PC-3 (cell line): ENCODE results near the gene CCDC184. TPM values are rescaled to one million over a fixed set of nuclear protein-coding genes. Genes with fewer than 3 reads are reported as not detected.
A peak's percentile ranks its signal among the peaks of the same experiment; 100 is the strongest.

Source experiments
- ATAC-seq: fragments of 200-7000 bp; cut with Tn5 transposase; 2 replicates; pipeline ENCODE4 v1.9.1; 2020; ENCODE audit warnings: mild to moderate bottlenecking, moderate library complexity
- BruUV-seq: library from RNA; stranded (reverse); fragments of 400-500 nt; replicated peaks from 2 replicates; lab custom pipeline; 2021; lab: Mats Ljungman, UMichigan
- CTCF ChIA-PET: fragments of 300-600 bp; sonication (Branson Sonifier 250); formaldehyde crosslinking; loops from one replicate; lab custom pipeline; 2022; ENCODE audit warnings: antibody characterized with exemption; lab: Charles Lee
- POLR2A ChIA-PET: fragments of 300-600 bp; sonication (Branson Sonifier 250); formaldehyde crosslinking; loops from one replicate; lab custom pipeline; 2022; ENCODE audit warnings: antibody characterized with exemption; ENCODE audit not compliant: unreplicated experiment; lab: Charles Lee
- DNase-seq: peaks from one replicate; pipeline ENCODE4 v3.0.0-alpha.2; 2015
- H2AFZ ChIP-seq: fragments of 300-600 bp; sonication (generic); 2 replicates; pipeline ENCODE4 v1.6.0; 2016; ENCODE audit warnings: antibody characterized with exemption, low read length
- H3F3A ChIP-seq: fragments of 300-600 bp; sonication (generic); one replicate; pipeline ENCODE4 v1.6.0; 2017; ENCODE audit warnings: antibody characterized with exemption, low read length, control low read depth, mild to moderate bottlenecking; ENCODE audit not compliant: unreplicated experiment
- H3K27ac ChIP-seq: fragments of 300-600 bp; sonication (generic); 2 replicates; pipeline ENCODE4 v1.5.1; 2016; ENCODE audit warnings: mild to moderate bottlenecking, low read length
- H3K27me3 ChIP-seq: fragments of 300-600 bp; sonication (generic); 2 replicates; pipeline ENCODE4 v1.6.1; 2016; ENCODE audit warnings: low read length, mixed read lengths
- H3K36me3 ChIP-seq: fragments of 300-600 bp; sonication (generic); 2 replicates; pipeline ENCODE4 v1.6.1; 2016; ENCODE audit warnings: low read depth, mixed run types, low read length, mixed read lengths
- H3K4me1 ChIP-seq: fragments of 300-600 bp; sonication (generic); 2 replicates; pipeline ENCODE4 v1.5.1; 2016; ENCODE audit warnings: low read length; ENCODE audit not compliant: insufficient read depth
- H3K4me2 ChIP-seq: fragments of 300-600 bp; sonication (generic); 2 replicates; pipeline ENCODE4 v1.6.0; 2016; ENCODE audit warnings: low read length
- H3K4me3 ChIP-seq: fragments of 300-600 bp; sonication (generic); 2 replicates; pipeline ENCODE4 v1.5.1; 2016; ENCODE audit warnings: mild to moderate bottlenecking, low read length, mixed read lengths
- H3K79me2 ChIP-seq: fragments of 300-600 bp; sonication (generic); 2 replicates; pipeline ENCODE4 v1.6.1; 2017; ENCODE audit warnings: low read length, mixed read lengths
- H3K9ac ChIP-seq: fragments of 300-600 bp; sonication (generic); 2 replicates; pipeline ENCODE4 v1.6.0; 2016; ENCODE audit warnings: mild to moderate bottlenecking, low read length
- H3K9me2 ChIP-seq: fragments of 300-600 bp; sonication (generic); replicated peaks from 2 replicates; pipeline ENCODE4 v1.6.1; 2016; ENCODE audit warnings: mixed run types, low read length, mixed read lengths
- H3K9me3 ChIP-seq: fragments of 300-600 bp; sonication (generic); 2 replicates; pipeline ENCODE4 v1.6.1; 2016; ENCODE audit warnings: low read length, mixed read lengths
- H4K20me1 ChIP-seq: fragments of 300-600 bp; sonication (generic); 2 replicates; pipeline ENCODE4 v1.6.1; 2016; ENCODE audit warnings: low read length, mixed read lengths
- EZH2 ChIP-seq: fragments of 300-600 bp; sonication (generic); IDR thresholded peaks from one replicate; pipeline ENCODE4 v1.6.1; 2017; ENCODE audit warnings: antibody characterized with exemption, mild to moderate bottlenecking, low read length; ENCODE audit not compliant: unreplicated experiment
- EZH2phosphoT487 ChIP-seq: fragments of 300-600 bp; sonication (generic); IDR thresholded peaks from 2 replicates; pipeline ENCODE4 v1.6.1; 2018; ENCODE audit warnings: mild to moderate bottlenecking, antibody characterized with exemption, low read length, borderline replicate concordance
- intact Hi-C: fragments of 100-400 bp; cut with micrococcal nuclease; formaldehyde crosslinking; loops from 2 replicates; pipeline ENCODE4 v1.9.0; 2023
- total RNA-seq: library from RNA; depleted of rRNA; stranded (reverse); fragments of >200 nt; gene quantifications from 2 replicates; pipeline ENCODE4 v1.2.3, GENCODE V29; 2014
- TF ChIP-seq, protein P1 (sequence below): fragments of 300-600 bp; sonication (generic); conservative IDR thresholded peaks from 2 replicates; pipeline ENCODE4 v1.5.1; 2017; ENCODE audit warnings: antibody characterized with exemption, low read depth, mild to moderate bottlenecking, low read length

CCDC184 gene
- total RNA-seq, 1 experiment from 2014 or later: not detected

DNA sequence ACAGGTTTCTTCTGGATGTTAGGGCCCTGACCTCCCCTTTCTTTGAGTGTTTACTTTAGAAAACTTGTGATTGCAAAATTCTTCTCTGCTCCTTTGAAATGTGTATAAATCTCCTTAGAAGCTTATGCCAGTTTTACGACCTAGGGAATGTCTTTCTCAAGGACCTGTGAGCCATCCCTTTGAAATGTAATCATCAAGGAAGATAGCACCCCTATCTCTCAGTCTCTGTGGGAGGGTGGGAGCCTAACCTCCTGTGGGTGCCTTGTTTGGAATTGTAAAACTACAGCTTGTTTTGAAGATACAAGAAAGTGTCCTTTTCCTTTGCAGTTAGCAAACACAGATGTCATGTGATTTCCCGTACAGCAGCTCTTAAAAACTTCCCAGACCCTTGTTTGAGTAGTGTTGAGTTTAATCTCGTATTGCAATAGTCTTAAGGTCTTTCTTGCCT is 16.4 kb downstream of the CCDC184 start:
- ChIA-PET POLR2A (no interaction called here), CTCF (no interaction called here)

DNA sequence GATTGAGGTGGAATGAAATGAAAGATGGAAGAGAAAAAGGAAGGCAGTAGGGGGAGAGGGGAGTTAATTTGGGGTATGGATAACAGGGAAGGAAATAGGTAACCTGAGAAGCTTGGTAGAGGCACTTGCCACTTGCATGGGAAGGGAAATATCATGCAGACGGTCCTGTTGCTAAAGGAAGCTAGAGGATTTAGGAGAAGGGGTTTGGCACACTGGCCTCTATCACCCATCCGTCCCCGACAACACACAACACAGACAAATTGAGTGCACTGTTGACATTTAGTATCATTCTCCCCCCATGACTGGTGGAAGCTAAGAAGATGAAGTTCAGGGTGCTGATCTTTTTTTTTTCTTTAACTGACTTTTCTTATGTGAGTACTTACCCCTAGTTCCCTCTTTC is 17.6 kb downstream of the CCDC184 start:
- Histone ChIP-seq H3K9ac (no peak overlapping the region), H2AFZ (no peak overlapping the region), H3K4me2 (no peak overlapping the region), H4K20me1 (no peaks in the 10 kb centered on the region), H3K4me3 (no peak overlapping the region), H3K9me2 (no peaks in the 10 kb centered on the region), H3K36me3 (no peaks in the 10 kb centered on the region), H3F3A (no peaks in the 10 kb centered on the region), H3K79me2 (no peaks in the 10 kb centered on the region), H3K9me3 (no peaks in the 10 kb centered on the region), H3K27ac (no peak overlapping the region), H3K27me3 (peaks cover 31% of the 10 kb centered on the region), H3K4me1 (no peaks in the 10 kb centered on the region; the same call in 1 of the 2 replicates)
- POLR2A ChIA-PET: no interaction called here
- BruUV-seq: no TSS peak
- intact Hi-C loops: no loop called here
- DNase-seq (no peak), ATAC-seq (no peak)
- TF ChIP-seq EZH2: no peak
- TF ChIP-seq, protein P1, sequence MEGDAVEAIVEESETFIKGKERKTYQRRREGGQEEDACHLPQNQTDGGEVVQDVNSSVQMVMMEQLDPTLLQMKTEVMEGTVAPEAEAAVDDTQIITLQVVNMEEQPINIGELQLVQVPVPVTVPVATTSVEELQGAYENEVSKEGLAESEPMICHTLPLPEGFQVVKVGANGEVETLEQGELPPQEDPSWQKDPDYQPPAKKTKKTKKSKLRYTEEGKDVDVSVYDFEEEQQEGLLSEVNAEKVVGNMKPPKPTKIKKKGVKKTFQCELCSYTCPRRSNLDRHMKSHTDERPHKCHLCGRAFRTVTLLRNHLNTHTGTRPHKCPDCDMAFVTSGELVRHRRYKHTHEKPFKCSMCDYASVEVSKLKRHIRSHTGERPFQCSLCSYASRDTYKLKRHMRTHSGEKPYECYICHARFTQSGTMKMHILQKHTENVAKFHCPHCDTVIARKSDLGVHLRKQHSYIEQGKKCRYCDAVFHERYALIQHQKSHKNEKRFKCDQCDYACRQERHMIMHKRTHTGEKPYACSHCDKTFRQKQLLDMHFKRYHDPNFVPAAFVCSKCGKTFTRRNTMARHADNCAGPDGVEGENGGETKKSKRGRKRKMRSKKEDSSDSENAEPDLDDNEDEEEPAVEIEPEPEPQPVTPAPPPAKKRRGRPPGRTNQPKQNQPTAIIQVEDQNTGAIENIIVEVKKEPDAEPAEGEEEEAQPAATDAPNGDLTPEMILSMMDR: no peak
- no peak for TF ChIP-seq EZH2phosphoT487
- CTCF ChIA-PET: no interaction called here

More for the DNA sequence above, 16.4 kb downstream of the CCDC184 start:
- H3K27me3 ChIP-seq: peaks cover 25% of the 10 kb centered on the region
- intact Hi-C loops: loop anchor here (10.0 kb wide), 1 partner anchor 255 kb away; no protein-coding TSS in a partner anchor
- no TSS peak for BruUV-seq
- no peaks in the 10 kb centered on the region for H3F3A ChIP-seq
- no peaks in the 10 kb centered on the region for H3K9me2 ChIP-seq
- no peaks in the 10 kb centered on the region for H3K79me2 ChIP-seq
- no peak overlapping the region for H2AFZ ChIP-seq
- H3K4me1 ChIP-seq: peaks cover 11% of the 10 kb centered on the region
- ATAC-seq: no peak
- H3K36me3 ChIP-seq: no peaks in the 10 kb centered on the region
- DNase-seq: peak; percentile 11
- H3K9ac ChIP-seq: no peak overlapping the region
- H3K27ac ChIP-seq: no peak overlapping the region
- H3K4me3 ChIP-seq: no peak overlapping the region
- no peak for TF ChIP-seq EZH2
- no peak for TF ChIP-seq EZH2phosphoT487
- TF ChIP-seq, protein P1: no peak
- H4K20me1 ChIP-seq: no peaks in the 10 kb centered on the region
- H3K9me3 ChIP-seq: no peaks in the 10 kb centered on the region
- H3K4me2 ChIP-seq: 0 out of 2 replicates have a peak overlapping the region, but pooled peaks have one; percentile 2

DNA sequence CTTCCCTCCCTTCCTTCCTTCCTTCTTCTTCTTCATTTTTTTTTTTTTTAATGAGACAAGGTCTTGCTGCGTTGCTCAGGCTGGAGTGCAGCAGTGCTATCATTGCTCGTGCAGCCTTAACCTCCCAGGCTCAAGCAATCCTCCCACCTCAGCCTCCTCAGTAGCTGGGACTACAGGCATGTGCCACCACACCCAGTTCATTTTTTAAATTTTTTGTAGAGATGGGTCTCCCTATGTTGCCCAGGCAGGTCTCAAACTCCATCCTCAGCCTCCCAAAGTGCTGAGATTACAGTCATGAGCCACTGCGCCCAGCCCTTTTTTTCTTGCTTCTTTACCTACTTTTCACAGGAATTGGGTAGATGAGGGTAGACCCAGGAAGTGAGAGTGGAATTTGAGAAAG is 18.1 kb downstream of the CCDC184 start:
- no peak for ATAC-seq

More for the DNA sequence above, 18.1 kb downstream of the CCDC184 start:
- no peaks in the 10 kb centered on the region for H3K9me2 ChIP-seq
- peaks cover 31% of the 10 kb centered on the region for H3K27me3 ChIP-seq
- H3K4me2 ChIP-seq: no peak overlapping the region
- H3K4me3 ChIP-seq: no peak overlapping the region
- H4K20me1 ChIP-seq: no peaks in the 10 kb centered on the region
- H3K9me3 ChIP-seq: no peaks in the 10 kb centered on the region
- BruUV-seq: no TSS peak
- H3K27ac ChIP-seq: no peak overlapping the region
- H3F3A ChIP-seq: no peaks in the 10 kb centered on the region
- H2AFZ ChIP-seq: no peak overlapping the region
- ChIA-PET POLR2A (no interaction called here), CTCF (no interaction called here)
- no peak for DNase-seq
- no peak overlapping the region for H3K9ac ChIP-seq
- H3K36me3 ChIP-seq: no peaks in the 10 kb centered on the region
- TF ChIP-seq EZH2phosphoT487: no peak
- no peak for TF ChIP-seq EZH2
- TF ChIP-seq, protein P1: no peak
- H3K4me1 ChIP-seq: no peaks in the 10 kb centered on the region; the same call in 1 of the 2 replicates
- no peaks in the 10 kb centered on the region for H3K79me2 ChIP-seq
- intact Hi-C loops: no loop called here
